Naive thymus-derived CD4-positive, alpha-beta T cell (primary cell): ENCODE results near the gene GARIN5B. TPM values are rescaled to one million over a fixed set of nuclear protein-coding genes. Genes with fewer than 3 reads are reported as not detected.

Experiments
- ATAC-seq: fragments of 150-1000 bp; cut with Tn5 transposase; 2 replicates; pipeline ENCODE4 v1.10.0; 2021; ENCODE audit warnings: mild to moderate bottlenecking, moderate library complexity
- CTCF ChIA-PET: fragments of 350-600 bp; sonication (Branson Sonifier 250); formaldehyde crosslinking; loops from one replicate; lab custom pipeline; 2021; ENCODE audit warnings: antibody characterized with exemption; lab: Charles Lee
- POLR2A ChIA-PET: fragments of 350-600 bp; sonication (Branson Sonifier 250); formaldehyde crosslinking; loops from one replicate; lab custom pipeline; 2021; ENCODE audit warnings: antibody characterized with exemption, inconsistent platforms; lab: Charles Lee
- DNase-seq, 9 donors: peaks; one replicate each; pipeline versions ENCODE4 v3.0.0 to v3.0.0-alpha.2; 2020 to 2022; ENCODE audit warnings: mixed read lengths in 1 of 9
- H3K27ac ChIP-seq: one replicate; pipeline ENCODE4 v1.7.0; 2013; ENCODE audit warnings: mild to moderate bottlenecking, low read depth, low read length, moderate library complexity
- H3K27me3 ChIP-seq, 2 donors: one replicate each; pipeline ENCODE4 v1.7.0; 2013; ENCODE audit warnings: low read length in 2 of 2, mild to moderate bottlenecking in 2 of 2, moderate library complexity in 2 of 2; ENCODE audit not compliant: control insufficient read depth in 2 of 2, insufficient read depth in 2 of 2
- H3K36me3 ChIP-seq, 3 experiments: 1 replicate in 2 of 3; 2 replicates in 1 of 3; pipeline ENCODE4 v1.7.0; 2013; ENCODE audit warnings: low read length in 3 of 3, mild to moderate bottlenecking in 3 of 3, moderate library complexity in 1 of 3; ENCODE audit not compliant: insufficient read depth in 3 of 3, control insufficient read depth in 2 of 3
- H3K4me1 ChIP-seq, 2 donors: one replicate each; pipeline ENCODE4 v1.7.0; 2013; ENCODE audit warnings: low read length in 2 of 2, mild to moderate bottlenecking in 2 of 2, moderate library complexity in 1 of 2; ENCODE audit not compliant: control insufficient read depth in 2 of 2, insufficient read depth in 2 of 2
- H3K4me3 ChIP-seq: 2 replicates; pipeline ENCODE4 v1.7.0; 2013; ENCODE audit warnings: mild to moderate bottlenecking, low read length
- H3K9me3 ChIP-seq, 3 experiments: 1 replicate in 2 of 3; 2 replicates in 1 of 3; pipeline ENCODE4 v1.7.0; 2013; ENCODE audit warnings: low read length in 3 of 3; ENCODE audit not compliant: control insufficient read depth in 2 of 3
- H3K27ac Mint-ChIP-seq, 9 donors: one replicate each; pipeline ENCODE4 v1.8.0; 2020 to 2022; ENCODE audit warnings: mixed read lengths in 9 of 9, mild to moderate bottlenecking in 8 of 9, moderate library complexity in 5 of 9, inconsistent platforms in 2 of 9
- H3K27me3 Mint-ChIP-seq, 5 donors: one replicate each; pipeline ENCODE4 v1.8.0; 2021 to 2022; ENCODE audit warnings: mixed read lengths in 5 of 5, mild to moderate bottlenecking in 1 of 5
- H3K36me3 Mint-ChIP-seq, 5 donors: one replicate each; pipeline ENCODE4 v1.8.0; 2020 to 2022; ENCODE audit warnings: mixed read lengths in 5 of 5, mild to moderate bottlenecking in 3 of 5, inconsistent platforms in 1 of 5
- H3K4me1 Mint-ChIP-seq, 7 donors: one replicate each; pipeline ENCODE4 v1.8.0; 2020 to 2022; ENCODE audit warnings: mixed read lengths in 7 of 7, mild to moderate bottlenecking in 3 of 7, inconsistent platforms in 1 of 7
- H3K4me3 Mint-ChIP-seq, 10 donors: one replicate each; pipeline ENCODE4 v1.8.0; 2020 to 2022; ENCODE audit warnings: mild to moderate bottlenecking in 10 of 10, mixed read lengths in 10 of 10, moderate library complexity in 6 of 10, inconsistent platforms in 2 of 10
- H3K9me3 Mint-ChIP-seq, 11 donors: one replicate each; pipeline ENCODE4 v1.8.0; 2020 to 2022; ENCODE audit warnings: mixed read lengths in 11 of 11, mild to moderate bottlenecking in 4 of 11, inconsistent platforms in 1 of 11, moderate library complexity in 1 of 11
- intact Hi-C, 2 donors: fragments of 100-400 bp; cut with micrococcal nuclease; formaldehyde crosslinking; loops; one replicate each; pipeline ENCODE4 v1.15.1; 2023
- polyA plus RNA-seq, 2 donors: library from polyadenylated mRNA; unstranded; fragments of 300-500 nt; fragmentation: Illumina TruSeq; gene quantifications; one replicate each; pipeline ENCODE4 v1.2.3, GENCODE V29; 2021
- total RNA-seq, 6 experiments: library from RNA in 5 of 6; stranded (reverse) in 5 of 6; gene quantifications; 1 replicate in 5 of 6; 2 replicates in 1 of 6; pipeline ENCODE4 v1.2.3 and lab custom pipeline; 2021 to 2026

The GARIN5B gene
- total and polyA plus RNA-seq, 7 experiments from 2014 or later: not detected

GRCh38 chr19:55324662-55325061 is 38.4 kb downstream of the GARIN5B start:
- no peak overlapping the region for H3K4me3 ChIP-seq
- Mint-ChIP-seq H3K4me1 (peaks cover 0 to 14% (median 0%) of the 10 kb centered on the region in 7 donors), H3K36me3 (peaks cover 0 to 3% (median 0%) of the 10 kb centered on the region in 5 donors), H3K4me3 (no peak overlapping the region), H3K27ac (peak overlapping the region in 1 of 9 donors; percentile 21), H3K27me3 (peaks cover 0 to 16% (median 4%) of the 10 kb centered on the region in 5 donors), H3K9me3 (no peaks in the 10 kb centered on the region)
- H3K36me3 ChIP-seq: no peaks in the 10 kb centered on the region
- no peaks in the 10 kb centered on the region for H3K4me1 ChIP-seq
- DNase-seq (no peak), ATAC-seq (no peak)
- CTCF ChIA-PET: no interaction called here
- POLR2A ChIA-PET: no interaction called here
- no peak overlapping the region for H3K27ac ChIP-seq
- H3K9me3 ChIP-seq: no peaks in the 10 kb centered on the region
- H3K27me3 ChIP-seq: no peaks in the 10 kb centered on the region
- intact Hi-C loops: no loop called here

GRCh38 chr19:55322204-55322885 is 40.7 kb downstream of the GARIN5B start:
- H3K4me1 ChIP-seq: no peaks in the 10 kb centered on the region
- ChIA-PET CTCF (no interaction called here), POLR2A (no interaction called here)
- Mint-ChIP-seq H3K4me1 (peaks cover 0 to 12% (median 0%) of the 10 kb centered on the region in 7 donors), H3K9me3 (no peaks in the 10 kb centered on the region), H3K27me3 (peaks cover 0 to 13% (median 0%) of the 10 kb centered on the region in 5 donors), H3K36me3 (no peaks in the 10 kb centered on the region), H3K4me3 (no peak overlapping the region), H3K27ac (no peak overlapping the region)
- no peak for ATAC-seq
- no peaks in the 10 kb centered on the region for H3K36me3 ChIP-seq
- H3K9me3 ChIP-seq: no peaks in the 10 kb centered on the region
- no peak overlapping the region for H3K4me3 ChIP-seq
- no peaks in the 10 kb centered on the region for H3K27me3 ChIP-seq
- intact Hi-C loops: no loop called here
- no peak overlapping the region for H3K27ac ChIP-seq
- no peak for DNase-seq

- peaks cover 0 to 13% (median 0%) of the 10 kb centered on the region in 5 donors for H3K27me3 Mint-ChIP-seq
- H3K27me3 ChIP-seq: no peaks in the 10 kb centered on the region
- intact Hi-C loops: no loop called here
- H3K4me1 ChIP-seq: no peaks in the 10 kb centered on the region
- POLR2A ChIA-PET: interaction anchor here (0.6 to 0.8 kb wide), 3 partner anchors 15 to 276 kb away, joined by 3 to 4 read pairs (median 4); no protein-coding TSS in a partner anchor
- no peaks in the 10 kb centered on the region for H3K36me3 Mint-ChIP-seq
- ATAC-seq (no peak), DNase-seq (no peak)
- H3K27ac ChIP-seq: no peak overlapping the region
- no peak overlapping the region for H3K4me3 Mint-ChIP-seq
- H3K9me3 ChIP-seq: no peaks in the 10 kb centered on the region
- H3K4me1 Mint-ChIP-seq: peaks cover 0 to 12% (median 0%) of the 10 kb centered on the region in 7 donors
- CTCF ChIA-PET: no interaction called here
- no peaks in the 10 kb centered on the region for H3K36me3 ChIP-seq
- no peak overlapping the region for H3K4me3 ChIP-seq
- no peaks in the 10 kb centered on the region for H3K9me3 Mint-ChIP-seq
- peak overlapping the region in 1 of 9 donors; percentile 20 for H3K27ac Mint-ChIP-seq
Measured at GRCh38 chr19:55321466-55322137, 41.5 kb downstream of the GARIN5B start.

GRCh38 chr19:55320844-55321419 is 42.1 kb downstream of the GARIN5B start:
- Histone ChIP-seq H3K27me3 (no peaks in the 10 kb centered on the region), H3K9me3 (no peaks in the 10 kb centered on the region), H3K4me1 (no peaks in the 10 kb centered on the region), H3K27ac (no peak overlapping the region), H3K4me3 (no peak overlapping the region), H3K36me3 (no peaks in the 10 kb centered on the region)
- no peaks in the 10 kb centered on the region for H3K36me3 Mint-ChIP-seq
- H3K4me1 Mint-ChIP-seq: peaks cover 0 to 12% (median 0%) of the 10 kb centered on the region in 7 donors
- DNase-seq (no peak), ATAC-seq (no peak)
- H3K27me3 Mint-ChIP-seq: peaks cover 0 to 13% (median 0%) of the 10 kb centered on the region in 5 donors
- H3K27ac Mint-ChIP-seq: no peak overlapping the region
- no peak overlapping the region for H3K4me3 Mint-ChIP-seq
- intact Hi-C loops: no loop called here
- ChIA-PET CTCF (no interaction called here), POLR2A (interaction anchor here (0.6 to 0.8 kb wide), 3 partner anchors 16 to 275 kb away, joined by 3 to 4 read pairs (median 4); no protein-coding TSS in a partner anchor)
- H3K9me3 Mint-ChIP-seq: no peaks in the 10 kb centered on the region

- peaks cover 0 to 8% (median 0%) of the 10 kb centered on the region in 7 donors for H3K4me1 Mint-ChIP-seq
- H3K4me3 Mint-ChIP-seq: no peak overlapping the region
- ChIA-PET POLR2A (no interaction called here), CTCF (interaction anchor here (0.5 kb wide), 1 partner anchor 1516 kb away, joined by 3 read pairs; no protein-coding TSS in a partner anchor)
- Histone ChIP-seq H3K4me3 (no peak overlapping the region), H3K36me3 (no peaks in the 10 kb centered on the region), H3K4me1 (no peaks in the 10 kb centered on the region), H3K27me3 (no peaks in the 10 kb centered on the region), H3K27ac (no peak overlapping the region), H3K9me3 (no peaks in the 10 kb centered on the region)
- no peaks in the 10 kb centered on the region for H3K36me3 Mint-ChIP-seq
- no peak overlapping the region for H3K27ac Mint-ChIP-seq
- no peaks in the 10 kb centered on the region for H3K9me3 Mint-ChIP-seq
- H3K27me3 Mint-ChIP-seq: peaks cover 0 to 13% (median 0%) of the 10 kb centered on the region in 5 donors
- intact Hi-C loops: no loop called here
- no peak for ATAC-seq
- DNase-seq: no peak
Measured at GRCh38 chr19:55319785-55320184, 43.3 kb downstream of the GARIN5B start.

- H3K36me3 ChIP-seq: no peaks in the 10 kb centered on the region
- peaks cover 0 to under 1% (median 0%) of the 10 kb centered on the region in 5 donors for H3K27me3 Mint-ChIP-seq
- peaks cover 0 to 3% (median 0%) of the 10 kb centered on the region in 7 donors for H3K4me1 Mint-ChIP-seq
- ATAC-seq: no peak
- H3K4me3 ChIP-seq: no peak overlapping the region
- no peak overlapping the region for H3K27ac ChIP-seq
- H3K9me3 ChIP-seq: no peaks in the 10 kb centered on the region
- H3K27me3 ChIP-seq: no peaks in the 10 kb centered on the region
- no peak overlapping the region for H3K4me3 Mint-ChIP-seq
- no peak overlapping the region for H3K27ac Mint-ChIP-seq
- POLR2A ChIA-PET: no interaction called here
- H3K4me1 ChIP-seq: no peaks in the 10 kb centered on the region
- DNase-seq: no peak
- intact Hi-C loops: no loop called here
- H3K9me3 Mint-ChIP-seq: no peaks in the 10 kb centered on the region
- no peaks in the 10 kb centered on the region for H3K36me3 Mint-ChIP-seq
- CTCF ChIA-PET: no interaction called here
Measured at GRCh38 chr19:55316646-55317045, 46.4 kb downstream of the GARIN5B start.
